RKO (cell line): ENCODE data around the gene DAPK2.
"Not testable (repeated sequence)": the region's sequence is repeated elsewhere in the genome, so short reads cannot be mapped to it uniquely, and the experiment has no call there.

Source experiments
- DNase-seq: peaks from one replicate; pipeline ENCODE4 v3.0.0-alpha.2; 2016; ENCODE audit warnings: low spot score

Gene DAPK2

GRCh38 chr15:63915873-63916771 lies 130.2 kb downstream of the DAPK2 start:
- DNase-seq: peak; percentile 14

- no peak for DNase-seq
These were observed 130.9 kb downstream of the DAPK2 start for GRCh38 chr15:63915209-63915872.

GRCh38 chr15:63913786-63914315 lies 132.4 kb downstream of the DAPK2 start:
- no peak for DNase-seq

- DNase-seq: no peak
These were observed 132.9 kb downstream of the DAPK2 start for GRCh38 chr15:63913336-63913735.

- DNase-seq: no peak
These were observed 134.1 kb downstream of the DAPK2 start for GRCh38 chr15:63912061-63912615.

- no peak for DNase-seq
These were observed 135.1 kb downstream of the DAPK2 start for GRCh38 chr15:63911160-63911559.

GRCh38 chr15:63909819-63910437 lies 136.4 kb downstream of the DAPK2 start:
- DNase-seq: no peak

- no peak for DNase-seq
These were observed 137.3 kb downstream of the DAPK2 start for GRCh38 chr15:63908991-63909390.

- no peak for DNase-seq
These were observed 138.0 kb downstream of the DAPK2 start for GRCh38 chr15:63908281-63908680.

GRCh38 chr15:63907521-63907920 lies 138.8 kb downstream of the DAPK2 start:
- no peak for DNase-seq

GRCh38 chr15:63906266-63906584 lies 140.1 kb downstream of the DAPK2 start:
- no peak for DNase-seq

- DNase-seq: no peak
These were observed 140.6 kb downstream of the DAPK2 start for GRCh38 chr15:63905558-63906265.

GRCh38 chr15:63905131-63905530 lies 141.2 kb downstream of the DAPK2 start:
- no peak for DNase-seq

GRCh38 chr15:63904042-63904441 lies 142.2 kb downstream of the DAPK2 start:
- DNase-seq: no peak

GRCh38 chr15:63902671-63903035 lies 143.6 kb downstream of the DAPK2 start:
- DNase-seq: no peak

GRCh38 chr15:63901912-63902670 lies 144.2 kb downstream of the DAPK2 start:
- DNase-seq: no peak

- DNase-seq: no peak
These were observed 146.0 kb downstream of the DAPK2 start for GRCh38 chr15:63900306-63900705.

- not testable (repeated sequence) for DNase-seq
These were observed 146.7 kb downstream of the DAPK2 start for GRCh38 chr15:63899606-63900005.

- DNase-seq: no peak
These were observed 147.1 kb downstream of the DAPK2 start for GRCh38 chr15:63899193-63899592.

- DNase-seq: peak; percentile 22
These were observed 149.8 kb downstream of the DAPK2 start for GRCh38 chr15:63896336-63897115.
